ENCODE data around the gene CLECL1.
"Not testable (repeated sequence)": the region's sequence is repeated elsewhere in the genome, so short reads cannot be mapped to it uniquely, and the experiment has no call there.

Gene CLECL1

DNA sequence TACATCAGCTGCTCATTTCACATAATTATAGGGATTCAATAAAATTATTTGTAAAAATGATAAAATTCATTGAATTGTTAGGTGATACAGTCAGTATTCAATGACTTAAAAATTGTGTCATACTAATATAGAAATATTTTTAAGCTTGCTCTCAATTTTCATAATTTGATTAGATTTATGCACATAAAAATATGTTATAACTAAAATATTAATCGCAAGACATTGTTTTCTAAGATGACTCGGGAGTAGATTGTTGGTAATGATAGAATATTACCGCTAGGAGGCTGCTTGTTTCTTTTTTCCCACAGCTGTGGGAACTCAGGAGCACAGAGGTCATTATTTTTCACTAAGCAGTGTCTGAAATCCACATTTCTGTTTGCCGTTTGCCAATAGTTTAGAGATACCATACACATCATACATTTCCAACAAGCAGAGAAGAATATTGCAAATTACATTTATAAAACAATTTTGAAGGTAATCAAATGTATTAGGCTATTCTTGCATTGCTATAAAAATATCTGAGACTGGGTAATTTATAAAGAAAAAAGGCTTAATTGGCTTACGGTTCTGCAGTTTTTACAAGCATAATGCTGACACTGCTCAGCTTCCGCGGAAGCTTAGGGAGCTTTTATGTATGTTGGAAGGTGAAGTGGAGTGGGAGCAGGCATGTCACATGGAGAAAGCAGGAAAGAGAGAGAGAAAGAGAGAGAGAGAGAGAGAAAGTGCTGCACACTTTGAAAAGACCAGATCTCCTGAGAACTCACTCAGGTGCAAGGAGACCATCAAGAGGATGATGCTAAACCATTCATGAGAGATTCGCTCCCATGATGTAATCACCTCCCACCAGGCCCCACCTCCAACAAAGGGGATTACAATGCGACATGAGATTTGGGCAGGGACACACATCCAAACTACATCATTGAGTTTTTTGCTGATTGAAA is 18.6 kb upstream of the CLECL1 start:
- peak; percentile 71 for DNase-seq (ENCODE audit: low spot score)

- peak; percentile 94 for DNase-seq (ENCODE audit: low spot score)
Measured at GRCh38 chr12:9750276-9751203, 17.6 kb upstream of the CLECL1 start.

- no peak for DNase-seq (ENCODE audit: low spot score)
Measured at GRCh38 chr12:9749640-9750039, 16.7 kb upstream of the CLECL1 start.

DNA sequence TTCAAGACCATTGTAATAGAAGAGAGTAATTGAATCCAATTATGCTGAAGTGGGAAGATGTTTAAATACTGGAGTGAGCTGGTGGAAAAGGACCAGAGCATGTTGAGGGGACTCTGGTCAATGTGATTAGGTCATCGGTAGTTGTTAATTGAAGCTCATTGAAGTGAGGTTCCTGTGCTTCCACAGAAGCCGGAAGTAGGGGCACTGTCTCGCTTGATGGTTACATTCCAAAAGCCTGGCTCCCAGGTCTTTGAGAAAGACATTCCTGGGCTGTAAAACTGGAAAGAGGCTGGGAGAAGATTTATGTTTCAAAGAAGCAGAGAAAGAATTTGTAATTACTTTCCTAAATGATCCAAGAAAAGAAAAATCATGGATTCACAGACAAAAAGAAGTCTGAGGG is 12.3 kb upstream of the CLECL1 start:
- no peak for DNase-seq (ENCODE audit: low spot score)

DNA sequence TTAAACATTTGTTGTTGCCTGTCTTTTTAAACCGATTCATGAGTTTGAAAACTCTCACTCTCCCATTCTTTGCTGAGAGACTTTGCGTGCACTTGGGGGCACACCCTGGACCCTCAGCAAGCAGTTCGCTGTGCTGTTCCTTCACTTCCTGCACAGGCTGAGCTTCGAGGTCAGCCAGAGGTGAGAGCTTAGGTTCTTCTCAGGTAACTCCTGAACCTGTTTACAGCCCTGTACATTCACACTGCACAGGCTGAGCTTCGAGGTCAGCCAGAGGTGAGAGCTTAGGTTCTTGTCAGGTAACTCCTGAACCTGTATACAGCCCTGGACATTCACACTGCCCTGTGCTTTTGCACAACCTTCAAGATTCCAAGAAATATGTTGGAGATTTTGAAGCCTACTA is 9.8 kb upstream of the CLECL1 start:
- peak; percentile 75 for DNase-seq (ENCODE audit: low spot score)

DNA sequence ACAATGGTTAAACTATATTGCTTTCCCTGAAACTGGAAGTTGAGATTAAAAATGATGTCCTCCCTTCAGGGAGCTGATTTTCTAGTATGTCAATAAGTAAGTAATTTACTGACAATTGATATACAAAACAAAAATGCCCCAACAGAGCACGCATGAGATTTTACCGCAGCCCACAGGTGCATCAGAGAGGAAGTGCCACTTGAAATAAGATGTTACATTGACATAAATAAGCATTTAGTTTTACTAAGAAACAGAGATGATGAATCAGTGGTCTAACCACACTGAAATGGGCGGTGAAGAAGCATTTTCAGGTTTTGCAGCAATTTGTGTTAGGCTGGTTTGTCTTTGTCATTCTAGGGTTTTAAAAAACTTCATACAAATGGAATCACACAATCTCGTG is 8.8 kb upstream of the CLECL1 start:
- peak; percentile 92 for DNase-seq (ENCODE audit: low spot score)

- DNase-seq (ENCODE audit: low spot score), result peak; percentile 83
Measured at GRCh38 chr12:9740106-9740750, 7.3 kb upstream of the CLECL1 start.

GRCh38 chr12:9739404-9740105 is 6.7 kb upstream of the CLECL1 start:
- not testable (repeated sequence) for DNase-seq (ENCODE audit: low spot score)

DNA sequence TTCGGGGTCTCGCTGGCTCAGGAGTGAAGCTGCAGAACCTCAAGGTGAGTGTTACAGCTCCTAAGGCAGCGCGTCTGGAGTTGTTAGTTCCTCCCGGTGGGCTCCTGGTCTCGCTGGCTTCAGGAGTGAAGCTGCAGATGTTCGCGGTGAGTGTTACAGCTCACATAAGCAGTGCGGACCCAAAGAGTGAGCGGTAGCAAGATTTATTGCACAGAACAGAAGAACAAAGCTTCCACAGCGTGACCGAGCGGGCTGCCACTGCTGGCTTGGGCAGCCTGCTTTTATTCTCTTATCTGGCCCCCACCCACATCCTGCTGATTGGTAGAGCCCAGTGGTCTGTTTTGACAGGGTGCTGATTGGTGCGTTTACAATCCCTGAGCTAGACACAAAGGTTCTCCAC is 6.0 kb upstream of the CLECL1 start:
- DNase-seq (ENCODE audit: low spot score), result not testable (repeated sequence)

DNA sequence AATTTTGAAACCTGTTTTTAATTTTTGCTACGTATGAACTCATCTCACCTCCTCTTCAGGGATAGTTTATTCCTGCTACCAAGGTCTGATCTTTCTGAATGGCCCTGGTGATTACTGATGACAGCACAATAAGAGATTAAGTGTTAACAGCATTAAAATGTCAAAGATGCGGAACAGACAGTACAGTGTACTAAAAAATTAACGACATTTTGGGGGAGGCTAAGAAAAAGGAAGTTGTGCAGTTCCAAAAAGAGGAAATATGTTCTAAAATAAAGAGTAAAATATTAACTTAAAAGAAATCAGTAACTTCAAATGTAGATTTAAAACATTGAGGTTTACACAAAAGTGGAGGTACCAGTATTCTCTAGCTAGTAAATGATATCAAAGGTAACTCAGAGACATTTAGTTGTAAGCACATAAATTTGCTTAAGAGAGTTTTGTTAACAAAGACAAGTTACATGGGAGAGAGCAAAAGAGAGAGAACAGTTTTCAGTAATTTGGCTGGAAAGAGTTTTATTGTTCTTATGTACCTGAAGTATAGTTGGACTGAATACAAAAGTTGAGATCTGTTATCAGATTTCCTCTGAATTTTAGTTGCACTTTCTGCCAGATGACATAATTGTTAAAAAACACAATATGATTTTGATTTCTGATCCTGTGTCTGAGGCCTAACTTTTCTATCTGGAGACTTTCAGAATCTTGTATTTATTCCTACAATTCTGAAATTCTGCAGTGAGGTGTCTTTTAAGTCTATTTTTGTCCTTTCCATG is 4.2 kb upstream of the CLECL1 start:
- DNase-seq (ENCODE audit: low spot score), result peak; percentile 77

- DNase-seq (ENCODE audit: low spot score), result peak; percentile 59
Measured at GRCh38 chr12:9735601-9736000, 2.7 kb upstream of the CLECL1 start.

DNA sequence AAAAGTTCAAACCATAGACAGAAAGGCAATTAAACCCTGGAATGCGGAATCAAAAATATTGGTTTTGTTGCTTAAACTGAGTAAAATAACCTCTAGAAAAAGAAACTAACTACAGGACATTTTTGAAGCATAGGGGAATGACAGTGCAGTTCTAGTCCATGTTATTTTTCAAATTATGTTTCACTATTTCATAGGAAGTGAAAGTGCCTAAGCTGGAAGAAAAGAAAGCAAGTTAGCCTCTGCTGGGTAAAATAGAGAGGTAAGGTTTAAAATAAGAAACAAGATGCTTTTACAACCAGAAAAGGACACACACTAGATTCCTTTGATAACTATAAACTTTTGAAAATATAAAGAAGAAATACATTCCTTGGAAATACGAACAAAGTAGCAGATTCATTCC is 1.1 kb downstream of the CLECL1 start:
- peak; percentile 87 for DNase-seq (ENCODE audit: low spot score)

- peak; percentile 67 for DNase-seq (ENCODE audit: low spot score)
Measured at GRCh38 chr12:9731393-9731792, 1.5 kb downstream of the CLECL1 start.

GRCh38 chr12:9730591-9730990 is 2.3 kb downstream of the CLECL1 start:
- peak; percentile 74 for DNase-seq (ENCODE audit: low spot score)

- DNase-seq (ENCODE audit: low spot score), result peak; percentile 82
Measured at GRCh38 chr12:9730011-9730410, 2.9 kb downstream of the CLECL1 start.

- peak; percentile 53 for DNase-seq (ENCODE audit: low spot score)
Measured at GRCh38 chr12:9729082-9729481, 3.8 kb downstream of the CLECL1 start.

DNA sequence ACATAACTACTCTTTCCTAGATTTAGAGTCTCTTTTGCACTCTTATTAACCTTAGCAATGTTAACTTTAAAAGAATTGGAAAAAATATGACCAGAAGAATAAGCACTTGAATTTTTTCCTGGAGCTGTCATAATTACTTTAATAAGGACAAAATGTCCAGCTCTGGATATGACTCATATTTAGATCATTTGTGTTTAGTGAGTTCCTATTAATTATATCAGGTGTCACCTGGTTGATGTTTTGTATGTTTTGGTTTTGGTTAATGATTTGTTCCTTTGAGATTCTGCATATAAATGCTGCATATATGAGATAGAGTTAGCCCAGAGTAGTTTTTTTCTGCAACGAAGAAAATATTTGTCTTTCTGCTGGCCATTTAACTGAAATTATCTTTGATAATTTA is 5.1 kb downstream of the CLECL1 start:
- DNase-seq (ENCODE audit: low spot score), result peak; percentile 52

- no peak for DNase-seq (ENCODE audit: low spot score)
Measured at GRCh38 chr12:9725213-9725870, 7.6 kb downstream of the CLECL1 start.

DNA sequence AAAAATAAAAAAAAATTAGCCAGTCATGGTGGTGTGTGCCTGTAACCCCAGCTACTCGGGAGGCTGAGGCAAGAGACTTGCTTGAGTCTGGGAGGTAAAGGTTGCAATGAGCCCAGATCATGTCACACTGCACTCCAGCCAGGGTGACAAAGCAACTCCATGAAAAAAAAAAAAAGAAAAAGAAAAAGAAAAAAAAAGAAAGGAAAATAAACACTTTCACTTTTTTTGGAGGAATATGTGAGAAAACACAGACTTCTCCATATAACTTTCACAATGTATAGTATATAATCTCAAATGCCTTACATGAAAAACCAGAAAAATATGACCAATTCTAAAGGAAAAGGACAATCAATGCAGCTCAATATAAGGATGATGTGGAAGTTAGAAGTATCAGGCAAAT is 8.9 kb downstream of the CLECL1 start:
- DNase-seq (ENCODE audit: low spot score), result no peak

- DNase-seq (ENCODE audit: low spot score), result peak; percentile 94
Measured at GRCh38 chr12:9721394-9722092, 11.4 kb downstream of the CLECL1 start.
